A673 (cell line): ENCODE measurements around the gene COG7. TPM values are rescaled to one million over a fixed set of nuclear protein-coding genes. Genes with fewer than 3 reads are reported as not detected.

Experiments used
- BruUV-seq: library from RNA; stranded (reverse); fragments of 400-500 nt; replicated peaks from 2 replicates; lab custom pipeline; 2021; lab: Mats Ljungman, UMichigan
- CTCF ChIA-PET: fragments of 300-600 bp; sonication (Branson Sonifier 250); formaldehyde crosslinking; loops from one replicate; lab custom pipeline; 2022; ENCODE audit warnings: antibody characterized with exemption; lab: Charles Lee
- POLR2A ChIA-PET: fragments of 300-600 bp; sonication (Branson Sonifier 250); formaldehyde crosslinking; loops from one replicate; lab custom pipeline; 2022; ENCODE audit warnings: antibody characterized with exemption; ENCODE audit not compliant: low non-redundant PET; lab: Charles Lee
- DNase-seq: peaks from one replicate; pipeline ENCODE4 v3.0.0-alpha.2; 2015; ENCODE audit warnings: low spot score
- H3K27ac ChIP-seq: fragments of 200-600 bp; sonication (generic); 2 replicates; pipeline ENCODE4 v1.5.1; 2016; ENCODE audit warnings: mixed run types, low read depth, mild to moderate bottlenecking, mixed read lengths, antibody characterized with exemption, low read length; ENCODE audit not compliant: poor library complexity, severe bottlenecking
- H3K27me3 ChIP-seq: fragments of 200-600 bp; sonication (generic); replicated peaks from 2 replicates; pipeline ENCODE4 v1.6.1; 2017; ENCODE audit warnings: mixed run types, low read depth, mild to moderate bottlenecking, mixed read lengths, antibody characterized with exemption, low read length; ENCODE audit not compliant: insufficient read depth, poor library complexity
- H3K36me3 ChIP-seq: fragments of 200-600 bp; sonication (generic); 2 replicates; pipeline ENCODE4 v1.6.1; 2016; ENCODE audit warnings: mixed run types, mild to moderate bottlenecking, mixed read lengths, antibody characterized with exemption, low read length; ENCODE audit not compliant: insufficient read depth, poor library complexity, severe bottlenecking
- H3K4me1 ChIP-seq: fragments of 200-600 bp; sonication (generic); 2 replicates; pipeline ENCODE4 v1.6.1; 2017; ENCODE audit warnings: mixed run types, mild to moderate bottlenecking, mixed read lengths, antibody characterized with exemption, low read length; ENCODE audit not compliant: insufficient read depth, poor library complexity, severe bottlenecking
- H3K4me3 ChIP-seq: fragments of 200-600 bp; sonication (generic); 2 replicates; pipeline ENCODE4 v1.5.1; 2016; ENCODE audit warnings: low read depth, mixed run types, mild to moderate bottlenecking, mixed read lengths, low read length; ENCODE audit not compliant: poor library complexity, severe bottlenecking
- H3K9me3 ChIP-seq: fragments of 200-600 bp; sonication (generic); 2 replicates; pipeline ENCODE4 v1.6.1; 2016; ENCODE audit warnings: mixed run types, low read depth, mild to moderate bottlenecking, mixed read lengths, antibody characterized with exemption, low read length; ENCODE audit not compliant: poor library complexity, severe bottlenecking
- CTCF ChIP-seq: fragments of 300-800, 200-600 bp; sonication (generic); conservative IDR thresholded peaks from 2 replicates; pipeline ENCODE4 v1.5.1; 2017; ENCODE audit warnings: low read depth, mild to moderate bottlenecking, antibody characterized with exemption, low read length, moderate library complexity, mixed read lengths
- EZH2 ChIP-seq: fragments of 200-600 bp; sonication (generic); IDR thresholded peaks from 2 replicates; pipeline ENCODE4 v1.6.1; 2017; ENCODE audit warnings: borderline replicate concordance, low read depth, mild to moderate bottlenecking, mixed read lengths, antibody characterized with exemption, low read length; ENCODE audit not compliant: poor library complexity, severe bottlenecking
- intact Hi-C: fragments of 100-400 bp; cut with micrococcal nuclease; formaldehyde crosslinking; loops from one replicate; pipeline ENCODE4 v1.10.0; 2022; ENCODE audit not compliant: unreplicated experiment
- total RNA-seq: library from RNA; stranded (reverse); gene quantifications from 2 replicates; pipeline ENCODE4 v1.2.3, GENCODE V29; 2021

The COG7 gene
- total RNA-seq, 1 experiment from 2014 or later: 33.8 TPM

- intact Hi-C loops: no loop called here
- POLR2A ChIA-PET: no interaction called here
- no peaks in the 10 kb centered on the region for H3K4me1 ChIP-seq
Measured at GRCh38 chr16:23378921-23379320, 74.1 kb downstream of the COG7 start.

GRCh38 chr16:23378256-23378655 is 74.7 kb downstream of the COG7 start:
- ChIA-PET CTCF (no interaction called here), POLR2A (no interaction called here)
- DNase-seq: no peak
- no peaks in the 10 kb centered on the region for H3K9me3 ChIP-seq
- H3K27ac ChIP-seq: no peak overlapping the region
- no peaks in the 10 kb centered on the region for H3K4me1 ChIP-seq
- no peaks in the 10 kb centered on the region for H3K36me3 ChIP-seq
- no peaks in the 10 kb centered on the region for H3K27me3 ChIP-seq
- intact Hi-C loops: no loop called here
- no peak for TF ChIP-seq CTCF
- TF ChIP-seq EZH2: no peak
- H3K4me3 ChIP-seq: no peak overlapping the region
- no TSS peak for BruUV-seq

More at GRCh38 chr16:23378921-23379320, 74.1 kb downstream of the COG7 start:
- no peaks in the 10 kb centered on the region for H3K36me3 ChIP-seq
- no peak overlapping the region for H3K27ac ChIP-seq
- no peaks in the 10 kb centered on the region for H3K9me3 ChIP-seq
- no peak for DNase-seq
- TF ChIP-seq EZH2 (no peak), CTCF (no peak)
- no TSS peak for BruUV-seq
- CTCF ChIA-PET: no interaction called here
- H3K27me3 ChIP-seq: no peaks in the 10 kb centered on the region
- H3K4me3 ChIP-seq: no peak overlapping the region

GRCh38 chr16:23377071-23377931 is 75.7 kb downstream of the COG7 start:
- Histone ChIP-seq H3K27me3 (no peaks in the 10 kb centered on the region), H3K4me3 (no peak overlapping the region), H3K4me1 (no peaks in the 10 kb centered on the region), H3K36me3 (no peaks in the 10 kb centered on the region), H3K9me3 (no peaks in the 10 kb centered on the region), H3K27ac (no peak overlapping the region)
- intact Hi-C loops: no loop called here
- TF ChIP-seq CTCF: no peak
- TF ChIP-seq EZH2: no peak
- ChIA-PET POLR2A (no interaction called here), CTCF (no interaction called here)
- DNase-seq: no peak
- no TSS peak for BruUV-seq
